GM12878 (cell line): ENCODE data around the gene SLC4A2. TPM values are rescaled to one million over a fixed set of nuclear protein-coding genes. Genes with fewer than 3 reads are reported as not detected.

Experiments used
- CUX1 ChIP-seq: IDR thresholded peaks from 2 replicates; pipeline ENCODE4 v1.6.1; 2012; ENCODE audit warnings: improper control_type of control experiment, low read depth, low read length; ENCODE audit not compliant: insufficient replicate concordance
- IKZF1 ChIP-seq: fragments of 450-650 bp; conservative IDR thresholded peaks from 2 replicates; pipeline ENCODE4 v1.6.1; 2017; ENCODE audit warnings: antibody characterized with exemption, mild to moderate bottlenecking
- MTA2 ChIP-seq: fragments of 450-650 bp; IDR thresholded peaks from 2 replicates; pipeline ENCODE4 v1.6.1; 2016; ENCODE audit warnings: low read depth, mild to moderate bottlenecking, moderate library complexity
- NBN ChIP-seq: fragments of 450-650 bp; IDR thresholded peaks from 2 replicates; pipeline ENCODE4 v1.6.1; 2016
- SREBF1 ChIP-seq: IDR thresholded peaks from 2 replicates; pipeline ENCODE4 v1.6.1; 2012; ENCODE audit warnings: mild to moderate bottlenecking, low read length
- polyA plus RNA-seq, 11 experiments: library from polyadenylated mRNA; depleted of rRNA in 4 of 11; unstranded in 6 of 11; stranded (reverse) in 5 of 11; fragments of >200 nt; fragmentation: Nextera tagmentation in 4 of 11; fragmentation: Illumina TruSeq in 1 of 11; extraction: Ambion mirVana in 4 of 11; extraction: Trizol in 1 of 11; gene quantifications; 1 replicate in 1 of 11; 2 replicates in 10 of 11; pipeline versions ENCODE4 v1.2.1 to v1.2.3, GENCODE V29; 2011 to 2016; ENCODE audit warnings: inconsistent platforms in 2 of 11, missing spikeins in 2 of 11, low read depth in 1 of 11
- total RNA-seq, 4 experiments: library from RNA; depleted of rRNA in 3 of 4; stranded (reverse); fragments of >200 nt in 3 of 4; fragmentation: Illumina TruSeq in 1 of 4; extraction: Trizol in 1 of 4; gene quantifications; 2 replicates each; pipeline versions ENCODE4 v1.2.1 to v1.2.3, GENCODE V29; 2013 to 2021
- TF ChIP-seq, protein P1 (sequence below): fragments of 450-650 bp; IDR thresholded peaks from 2 replicates; pipeline ENCODE4 v1.6.1; 2016; ENCODE audit warnings: mild to moderate bottlenecking

Gene SLC4A2
- total and polyA plus RNA-seq, 10 of the 15 experiments (the other 5 are each of a cell fraction or from before 2014, with no cell fraction given) = 2.7 to 78.6 (median 30.1) TPM

DNA sequence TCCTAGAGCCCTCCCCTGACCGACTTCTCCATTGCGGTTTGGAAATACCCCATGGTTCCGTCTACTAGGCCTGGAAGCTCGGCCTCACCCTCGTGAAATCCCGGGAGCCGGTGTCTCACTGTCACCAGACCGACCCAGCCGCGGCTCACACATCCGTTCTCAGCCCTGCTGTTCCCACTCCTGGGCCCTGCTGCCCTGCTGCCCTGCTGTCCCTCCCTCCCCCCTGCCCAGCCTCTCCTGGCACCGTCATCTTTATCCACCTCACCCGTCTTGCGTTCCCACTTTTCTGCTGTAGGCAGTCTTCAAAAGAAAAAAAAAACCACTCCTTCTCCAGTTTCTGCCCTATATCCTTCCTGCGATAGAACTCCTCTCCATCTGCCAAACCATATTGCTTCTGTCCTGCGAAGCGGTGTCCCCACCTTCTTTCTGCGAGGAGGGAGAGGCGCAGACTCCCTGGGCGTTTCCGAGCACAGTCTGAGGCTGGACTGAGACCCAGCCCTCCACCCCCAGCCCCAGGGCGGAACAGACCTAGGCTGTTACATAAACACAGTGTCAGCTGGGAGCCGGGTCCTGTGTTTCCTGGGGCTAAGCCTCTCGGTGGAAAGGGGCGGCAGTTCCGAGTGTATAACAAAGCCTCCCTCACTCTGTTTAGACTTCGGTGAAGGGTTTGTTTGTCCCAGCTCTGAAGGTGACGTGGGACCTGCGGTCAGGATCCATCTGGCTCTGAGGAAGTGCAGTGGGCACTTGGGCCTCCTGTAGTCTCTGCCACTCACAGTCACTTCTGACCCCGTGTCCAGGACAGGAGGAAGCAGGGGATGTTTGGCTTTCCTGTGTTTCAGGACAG, 29.7 kb downstream of the SLC4A2 start (continued):
- TF ChIP-seq CUX1 (no peak), SREBF1 (no peak), IKZF1 (peak; percentile 71), NBN (peak; percentile 52; the same call in 1 of the 2 replicates), MTA2 (0 out of 2 replicates have a peak, but pooled peaks have one; percentile 4)
- TF ChIP-seq, protein P1, sequence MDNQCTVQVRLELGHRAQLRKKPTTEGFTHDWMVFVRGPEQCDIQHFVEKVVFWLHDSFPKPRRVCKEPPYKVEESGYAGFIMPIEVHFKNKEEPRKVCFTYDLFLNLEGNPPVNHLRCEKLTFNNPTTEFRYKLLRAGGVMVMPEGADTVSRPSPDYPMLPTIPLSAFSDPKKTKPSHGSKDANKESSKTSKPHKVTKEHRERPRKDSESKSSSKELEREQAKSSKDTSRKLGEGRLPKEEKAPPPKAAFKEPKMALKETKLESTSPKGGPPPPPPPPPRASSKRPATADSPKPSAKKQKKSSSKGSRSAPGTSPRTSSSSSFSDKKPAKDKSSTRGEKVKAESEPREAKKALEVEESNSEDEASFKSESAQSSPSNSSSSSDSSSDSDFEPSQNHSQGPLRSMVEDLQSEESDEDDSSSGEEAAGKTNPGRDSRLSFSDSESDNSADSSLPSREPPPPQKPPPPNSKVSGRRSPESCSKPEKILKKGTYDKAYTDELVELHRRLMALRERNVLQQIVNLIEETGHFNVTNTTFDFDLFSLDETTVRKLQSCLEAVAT = 0 out of 2 replicates have a peak, but pooled peaks have one; percentile 40
